Activated T-helper 2 cell treated with anti-CD3 and anti-CD28 coated beads, Interferon-gamma antibody, Interleukin-2, Interleukin-4, amounts not matched to agents 10 μg/mL and 5 μg/mL and 100 μg/mL, durations not matched to agents 14 hours and 24 hours and 36 hours (primary cell): ENCODE measurements around the gene CISTR. TPM values are rescaled to one million over a fixed set of nuclear protein-coding genes. Genes with fewer than 3 reads are reported as not detected.
"Not testable (repeated sequence)": the region's sequence is repeated elsewhere in the genome, so short reads cannot be mapped to it uniquely, and the experiment has no call there.

ENCODE experiments used
- DNase-seq: peaks from one replicate; pipeline ENCODE4 v3.0.0; 2021; ENCODE audit warnings: low spot score
- H3K27ac Mint-ChIP-seq: one replicate; pipeline ENCODE4 v1.8.0; 2021; ENCODE audit warnings: mixed read lengths
- H3K27me3 Mint-ChIP-seq: one replicate; pipeline ENCODE4 v1.8.0; 2021; ENCODE audit warnings: low read depth, mixed read lengths
- H3K36me3 Mint-ChIP-seq: one replicate; pipeline ENCODE4 v1.8.0; 2021; ENCODE audit warnings: low read depth, mixed read lengths
- H3K4me1 Mint-ChIP-seq: one replicate; pipeline ENCODE4 v1.8.0; 2021; ENCODE audit warnings: low read depth, mixed read lengths
- H3K4me3 Mint-ChIP-seq: one replicate; pipeline ENCODE4 v1.8.0; 2021; ENCODE audit warnings: low read depth, mild to moderate bottlenecking, moderate library complexity, mixed read lengths
- H3K9me3 Mint-ChIP-seq: one replicate; pipeline ENCODE4 v1.8.0; 2021; ENCODE audit warnings: mixed read lengths
- intact Hi-C: fragments of 100-400 bp; cut with micrococcal nuclease; formaldehyde crosslinking; loops from one replicate; pipeline ENCODE4 v1.15.1; 2023
- total RNA-seq: library from RNA; stranded (reverse); gene quantifications from 2 replicates; pipeline ENCODE4 v1.2.3, GENCODE V29; 2022

The CISTR gene
- total RNA-seq, 1 donor from 2014 or later, result not detected

DNA sequence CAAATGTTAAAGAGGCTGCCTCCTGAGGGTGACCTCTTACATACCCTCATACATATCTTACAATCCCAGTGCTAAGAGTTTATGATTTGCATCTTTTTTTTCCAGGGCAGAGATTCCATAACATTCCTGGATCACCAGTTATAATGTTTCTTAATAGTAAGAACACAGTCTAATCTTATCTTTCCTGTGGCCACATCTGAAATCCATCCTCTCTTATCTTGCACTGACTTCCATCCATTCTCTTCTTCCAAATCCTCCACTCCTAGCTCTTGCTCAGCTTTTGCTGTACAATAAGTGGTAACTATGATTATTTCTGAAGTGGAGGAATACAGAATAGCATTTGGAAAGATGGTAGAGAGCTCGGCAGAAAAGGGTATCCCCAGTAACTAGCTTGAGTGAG lies 30.8 kb downstream of the CISTR start:
- DNase-seq, result no peak
- Mint-ChIP-seq H3K4me1 (peaks cover 7% of the 10 kb centered on the region), H3K27ac (no peak overlapping the region), H3K4me3 (no peak overlapping the region), H3K9me3 (no peaks in the 10 kb centered on the region), H3K36me3 (peaks cover 9% of the 10 kb centered on the region), H3K27me3 (no peaks in the 10 kb centered on the region)
- intact Hi-C loops, result no loop called here

GRCh38 chr12:53719649-53720048 lies 32.1 kb downstream of the CISTR start:
- H3K27ac Mint-ChIP-seq, result no peak overlapping the region
- intact Hi-C loops, result no loop called here
- H3K27me3 Mint-ChIP-seq, result no peaks in the 10 kb centered on the region
- H3K36me3 Mint-ChIP-seq, result peaks cover 9% of the 10 kb centered on the region
- no peak overlapping the region for H3K4me3 Mint-ChIP-seq
- no peak for DNase-seq
- peaks cover 4% of the 10 kb centered on the region for H3K4me1 Mint-ChIP-seq
- no peaks in the 10 kb centered on the region for H3K9me3 Mint-ChIP-seq

DNA sequence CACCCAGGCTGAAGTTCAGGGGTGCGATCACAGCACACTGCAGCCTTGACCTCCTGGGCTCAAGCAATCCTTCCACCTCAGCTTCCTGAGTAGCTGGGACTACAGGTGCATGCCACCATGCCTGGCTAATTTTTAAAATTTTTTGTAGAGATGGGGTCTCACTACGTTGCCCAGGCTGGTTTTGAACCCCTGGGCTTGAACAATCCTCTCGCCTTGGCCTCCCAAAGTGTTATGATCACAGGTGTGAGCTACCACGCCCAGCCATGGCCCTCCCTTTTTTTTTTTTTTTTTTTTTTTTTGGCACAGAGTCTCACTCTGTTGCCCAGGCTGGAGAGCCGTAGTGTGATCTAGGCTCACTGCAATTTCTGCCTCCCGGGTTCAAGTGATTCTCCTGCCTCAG lies 33.2 kb downstream of the CISTR start:
- H3K27me3 Mint-ChIP-seq, intact Hi-C loops, H3K36me3 Mint-ChIP-seq, H3K9me3 Mint-ChIP-seq, DNase-seq, H3K4me3 Mint-ChIP-seq, H3K27ac Mint-ChIP-seq, H3K4me1 Mint-ChIP-seq: not testable (repeated sequence)

DNA sequence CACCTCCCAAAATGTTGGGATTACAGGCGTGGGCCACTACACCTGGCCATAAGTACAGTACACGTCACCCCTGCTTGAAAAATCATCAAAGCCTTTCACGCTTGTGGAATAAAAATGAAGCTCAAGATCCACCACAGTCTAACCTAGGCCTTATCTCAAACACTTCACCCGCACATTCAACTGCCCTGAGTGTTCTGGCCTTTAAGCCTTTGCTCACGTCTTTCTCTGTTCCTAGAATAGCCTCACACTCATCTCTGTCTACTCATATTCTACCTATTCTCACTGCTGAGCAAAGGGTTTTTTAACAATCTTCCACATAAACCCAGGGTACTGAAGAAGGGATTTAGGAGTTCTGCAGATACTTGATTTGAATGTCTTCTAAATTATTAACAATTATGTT lies 34.5 kb downstream of the CISTR start:
- Mint-ChIP-seq H3K4me1 (no peaks in the 10 kb centered on the region), H3K9me3 (no peaks in the 10 kb centered on the region), H3K4me3 (no peak overlapping the region), H3K36me3 (peaks cover 9% of the 10 kb centered on the region), H3K27me3 (no peaks in the 10 kb centered on the region), H3K27ac (no peak overlapping the region)
- no peak for DNase-seq
- intact Hi-C loops, result no loop called here

GRCh38 chr12:53714004-53714403 lies 37.8 kb downstream of the CISTR start:
- no peak overlapping the region for H3K4me3 Mint-ChIP-seq
- H3K27me3 Mint-ChIP-seq, result peaks cover 3% of the 10 kb centered on the region
- no peaks in the 10 kb centered on the region for H3K9me3 Mint-ChIP-seq
- no peaks in the 10 kb centered on the region for H3K36me3 Mint-ChIP-seq
- DNase-seq, result no peak
- intact Hi-C loops, result no loop called here
- no peak overlapping the region for H3K27ac Mint-ChIP-seq
- H3K4me1 Mint-ChIP-seq, result no peaks in the 10 kb centered on the region

DNA sequence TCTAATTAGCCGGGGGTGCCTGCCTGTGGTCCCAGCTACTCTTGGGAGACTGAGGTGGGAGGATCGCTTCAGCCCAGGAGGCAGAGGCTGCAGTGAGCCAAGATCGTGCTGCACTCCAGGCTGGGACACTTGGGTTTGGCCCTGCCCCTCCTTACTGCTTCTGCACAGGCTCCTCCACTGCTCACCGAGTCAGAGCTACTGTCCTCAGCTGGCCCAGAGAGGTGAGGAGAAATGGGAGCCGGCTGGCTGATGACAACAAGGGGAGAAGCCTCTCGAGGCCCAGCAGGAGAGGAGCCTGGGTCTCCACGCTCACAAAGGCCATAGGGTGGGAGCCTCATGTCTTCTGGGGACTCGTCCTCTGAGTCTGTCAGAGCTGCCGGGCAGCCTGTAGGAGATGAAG lies 38.3 kb downstream of the CISTR start:
- DNase-seq, result no peak
- H3K9me3 Mint-ChIP-seq, result no peaks in the 10 kb centered on the region
- no peaks in the 10 kb centered on the region for H3K4me1 Mint-ChIP-seq
- intact Hi-C loops, result no loop called here
- H3K27me3 Mint-ChIP-seq, result peaks cover 8% of the 10 kb centered on the region
- no peak overlapping the region for H3K27ac Mint-ChIP-seq
- no peaks in the 10 kb centered on the region for H3K36me3 Mint-ChIP-seq
- no peak overlapping the region for H3K4me3 Mint-ChIP-seq

GRCh38 chr12:53712059-53712643 lies 39.6 kb downstream of the CISTR start:
- H3K4me3 Mint-ChIP-seq, result no peak overlapping the region
- H3K27ac Mint-ChIP-seq, result no peak overlapping the region
- peaks cover 12% of the 10 kb centered on the region for H3K27me3 Mint-ChIP-seq
- H3K4me1 Mint-ChIP-seq, result no peaks in the 10 kb centered on the region
- H3K36me3 Mint-ChIP-seq, result no peaks in the 10 kb centered on the region
- no peak for DNase-seq
- intact Hi-C loops, result no loop called here
- H3K9me3 Mint-ChIP-seq, result no peaks in the 10 kb centered on the region

DNA sequence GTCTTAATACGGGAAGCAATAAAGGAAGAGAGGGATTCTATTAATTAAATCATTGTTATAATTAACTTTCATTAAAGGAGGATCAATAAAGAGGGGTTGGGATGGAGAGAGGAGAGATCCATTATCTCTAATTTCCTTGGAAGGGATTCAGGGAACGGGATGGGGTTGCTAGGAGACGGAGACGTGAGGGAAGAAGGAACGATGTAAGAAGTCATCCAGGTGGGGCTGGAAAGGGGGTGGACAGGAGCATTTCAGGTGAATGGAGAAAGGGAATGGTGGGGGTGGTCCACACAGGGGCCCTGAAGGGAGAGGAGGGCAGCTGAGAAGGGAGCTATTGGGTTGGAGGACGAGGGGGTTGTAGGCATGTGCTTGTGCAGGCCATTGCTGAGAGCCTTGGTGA lies 41.7 kb downstream of the CISTR start:
- Mint-ChIP-seq H3K27ac (no peak overlapping the region), H3K27me3 (peaks cover 24% of the 10 kb centered on the region), H3K36me3 (no peaks in the 10 kb centered on the region), H3K4me3 (no peak overlapping the region), H3K4me1 (no peaks in the 10 kb centered on the region), H3K9me3 (no peaks in the 10 kb centered on the region)
- intact Hi-C loops, result no loop called here
- DNase-seq, result no peak

DNA sequence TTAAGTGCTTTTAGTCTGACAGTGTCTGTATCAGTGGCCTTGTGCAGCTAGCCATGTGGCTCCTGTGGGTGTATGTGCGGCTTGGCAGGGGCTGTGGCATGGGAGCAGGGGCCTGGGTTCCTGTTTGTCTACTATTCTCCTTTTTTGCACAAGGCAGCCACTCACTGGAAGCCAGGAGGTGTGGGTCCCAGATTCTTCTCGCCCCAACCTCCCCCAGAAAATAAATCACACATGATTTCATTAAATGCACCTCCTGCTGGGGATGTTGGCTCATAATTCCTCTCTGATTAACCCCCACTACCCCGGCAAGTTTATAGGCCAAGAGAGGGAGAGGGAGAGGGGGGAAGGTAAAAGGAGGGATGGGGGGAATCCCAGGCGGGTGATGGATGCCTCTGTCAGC lies 42.1 kb downstream of the CISTR start:
- intact Hi-C loops, result no loop called here
- Mint-ChIP-seq H3K27ac (no peak overlapping the region), H3K4me1 (no peaks in the 10 kb centered on the region), H3K27me3 (peaks cover 26% of the 10 kb centered on the region), H3K4me3 (no peak overlapping the region), H3K36me3 (no peaks in the 10 kb centered on the region), H3K9me3 (no peaks in the 10 kb centered on the region)
- DNase-seq, result no peak

DNA sequence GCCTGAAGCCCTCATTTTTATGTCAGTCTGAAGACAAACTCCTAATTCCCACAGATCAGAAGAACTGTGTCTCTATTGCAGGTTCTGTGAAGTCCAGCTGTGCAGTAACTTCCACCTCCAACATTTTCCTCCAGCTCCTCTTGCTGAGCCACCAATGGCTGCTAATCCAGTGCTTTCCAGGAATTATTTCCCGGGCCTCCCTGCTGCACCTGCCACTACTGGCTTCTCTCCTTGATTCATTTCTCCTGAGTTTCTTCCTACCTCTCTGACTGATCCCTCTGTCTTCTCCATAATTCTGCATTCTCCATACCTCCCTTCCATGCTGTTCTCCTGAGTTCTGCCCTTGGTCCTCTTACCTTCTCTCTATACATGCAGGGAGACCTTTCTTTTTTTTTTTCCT lies 45.7 kb downstream of the CISTR start:
- intact Hi-C loops, result no loop called here

DNA sequence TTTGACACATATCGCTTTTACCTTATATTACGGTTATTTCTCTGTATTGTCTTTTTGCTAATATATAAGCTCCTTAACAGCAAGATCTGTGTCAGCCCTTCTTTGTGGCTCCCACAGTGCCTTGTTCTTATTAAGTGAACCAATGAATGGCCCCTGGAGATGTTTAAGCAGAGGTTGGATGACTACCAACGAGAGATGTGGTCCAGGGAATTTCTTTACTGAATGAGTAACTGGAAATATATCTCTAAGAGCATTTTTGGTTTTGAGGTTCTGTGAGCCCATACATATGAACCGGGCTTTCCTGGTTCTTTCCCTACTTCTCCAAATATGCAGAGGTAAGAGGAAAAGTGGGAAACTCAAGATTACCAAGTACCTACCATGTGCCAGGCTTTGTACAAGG lies 48.0 kb downstream of the CISTR start:
- H3K4me1 Mint-ChIP-seq, result peaks cover 2% of the 10 kb centered on the region
- H3K4me3 Mint-ChIP-seq, result no peak overlapping the region
- H3K27ac Mint-ChIP-seq, result no peak overlapping the region
- DNase-seq, result no peak
- H3K27me3 Mint-ChIP-seq, result peaks cover 69% of the 10 kb centered on the region
- intact Hi-C loops, result no loop called here
- H3K9me3 Mint-ChIP-seq, result no peaks in the 10 kb centered on the region
- H3K36me3 Mint-ChIP-seq, result no peaks in the 10 kb centered on the region

More for the DNA sequence above, 45.7 kb downstream of the CISTR start:
- H3K4me1 Mint-ChIP-seq, result peaks cover 2% of the 10 kb centered on the region
- peaks cover 54% of the 10 kb centered on the region for H3K27me3 Mint-ChIP-seq
- no peaks in the 10 kb centered on the region for H3K36me3 Mint-ChIP-seq
- H3K9me3 Mint-ChIP-seq, result no peaks in the 10 kb centered on the region
- DNase-seq, result no peak
- no peak overlapping the region for H3K27ac Mint-ChIP-seq
- H3K4me3 Mint-ChIP-seq, result no peak overlapping the region

GRCh38 chr12:53701518-53702264 lies 50.1 kb downstream of the CISTR start:
- peaks cover 7% of the 10 kb centered on the region for H3K4me1 Mint-ChIP-seq
- H3K36me3 Mint-ChIP-seq, result no peaks in the 10 kb centered on the region
- no peak overlapping the region for H3K27ac Mint-ChIP-seq
- DNase-seq, result peak; percentile 49
- intact Hi-C loops, result loop anchor here (1.0 kb wide), 1 partner anchor 45 kb away; no protein-coding TSS in a partner anchor
- H3K9me3 Mint-ChIP-seq, result no peaks in the 10 kb centered on the region
- peaks cover 78% of the 10 kb centered on the region for H3K27me3 Mint-ChIP-seq
- no peak overlapping the region for H3K4me3 Mint-ChIP-seq

DNA sequence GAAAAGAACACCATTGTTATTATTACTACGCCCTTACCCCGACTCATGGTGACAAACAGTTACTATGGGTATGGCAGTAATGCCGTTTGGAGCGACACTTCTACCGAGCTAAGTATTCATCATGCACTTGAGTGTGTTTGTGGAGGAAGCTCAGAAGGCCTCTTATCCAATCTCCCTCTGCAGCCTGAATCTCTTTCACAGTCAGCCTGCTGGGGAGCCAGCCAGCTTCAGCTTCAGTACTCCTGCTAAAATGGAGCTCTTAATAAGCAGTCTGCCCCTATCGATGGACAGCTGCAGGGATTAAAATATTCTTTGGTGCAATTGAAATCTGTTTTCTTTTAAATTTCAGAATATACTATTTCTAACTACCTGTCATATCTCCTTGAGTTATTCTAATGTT lies 51.2 kb downstream of the CISTR start:
- H3K27ac Mint-ChIP-seq, result no peak overlapping the region
- peaks cover 79% of the 10 kb centered on the region for H3K27me3 Mint-ChIP-seq
- no peaks in the 10 kb centered on the region for H3K36me3 Mint-ChIP-seq
- no peaks in the 10 kb centered on the region for H3K9me3 Mint-ChIP-seq
- H3K4me3 Mint-ChIP-seq, result no peak overlapping the region
- intact Hi-C loops, result no loop called here
- DNase-seq, result no peak
- peaks cover 14% of the 10 kb centered on the region for H3K4me1 Mint-ChIP-seq
